Measurements from ENCODE around the gene SCIN. TPM values are rescaled to one million over a fixed set of nuclear protein-coding genes. Genes with fewer than 3 reads are reported as not detected.
A peak's percentile ranks its signal among the peaks of the same experiment; 100 is the strongest.

Gene SCIN
- total and polyA plus RNA-seq, 2 of the 8 experiments (the other 6 are each of a cell fraction or from before 2014, with no cell fraction given): 0.47 to 1.9 TPM

DNA sequence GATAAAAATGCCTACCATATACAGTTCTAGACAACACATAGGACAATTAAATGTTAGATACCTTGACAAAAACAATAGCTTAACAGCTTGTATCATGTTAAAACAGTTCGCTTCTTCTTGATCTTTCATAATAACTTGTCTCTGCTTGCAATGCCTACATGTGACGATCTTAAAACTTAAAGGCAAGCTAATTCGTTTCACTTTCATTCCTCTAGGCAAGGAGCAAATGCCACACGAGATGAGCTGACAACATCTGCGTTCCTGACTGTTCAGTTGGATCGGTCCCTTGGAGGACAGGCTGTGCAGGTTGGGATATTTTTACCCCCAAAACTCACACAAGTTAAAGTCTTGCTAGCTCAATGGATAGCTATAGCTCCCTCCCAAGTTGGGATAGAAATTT lies 65.3 kb downstream of the SCIN start:
- POLR2A ChIA-PET (ENCODE audit: partially characterized antibody): no interaction called here
- TF ChIP-seq YY1 (IDR thresholded peaks at IDR 0.05; ENCODE audit: low read depth, low read length): no peak
- TF ChIP-seq, protein P1, sequence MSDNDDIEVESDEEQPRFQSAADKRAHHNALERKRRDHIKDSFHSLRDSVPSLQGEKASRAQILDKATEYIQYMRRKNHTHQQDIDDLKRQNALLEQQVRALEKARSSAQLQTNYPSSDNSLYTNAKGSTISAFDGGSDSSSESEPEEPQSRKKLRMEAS (IDR thresholded peaks at IDR 0.05): no peak
- TF ChIP-seq RFX5 (IDR thresholded peaks at IDR 0.05; ENCODE audit: borderline replicate concordance, low read depth, low read length): no peak
- no peak for TF ChIP-seq RNF2 (IDR thresholded peaks at IDR 0.05; ENCODE audit: borderline replicate concordance, low read depth, low read length, missing control alignments, poor library complexity, severe bottlenecking)
- TF ChIP-seq CBX5 (IDR thresholded peaks at IDR 0.05; ENCODE audit: low read depth, low read length): no peak
- no peak for TF ChIP-seq CBX8 (IDR thresholded peaks at IDR 0.05; ENCODE audit: borderline replicate concordance, low read depth, low read length)
- TF ChIP-seq RBBP5 (IDR thresholded peaks at IDR 0.05; ENCODE audit: borderline replicate concordance, low read depth, low read length): no peak
- TF ChIP-seq EGR1 (IDR thresholded peaks at IDR 0.05; ENCODE audit: borderline replicate concordance, low read depth, low read length): no peak
- no peak for TF ChIP-seq SP1 (IDR thresholded peaks at IDR 0.05; ENCODE audit: low read depth, low read length)
- TF ChIP-seq, protein P2, sequence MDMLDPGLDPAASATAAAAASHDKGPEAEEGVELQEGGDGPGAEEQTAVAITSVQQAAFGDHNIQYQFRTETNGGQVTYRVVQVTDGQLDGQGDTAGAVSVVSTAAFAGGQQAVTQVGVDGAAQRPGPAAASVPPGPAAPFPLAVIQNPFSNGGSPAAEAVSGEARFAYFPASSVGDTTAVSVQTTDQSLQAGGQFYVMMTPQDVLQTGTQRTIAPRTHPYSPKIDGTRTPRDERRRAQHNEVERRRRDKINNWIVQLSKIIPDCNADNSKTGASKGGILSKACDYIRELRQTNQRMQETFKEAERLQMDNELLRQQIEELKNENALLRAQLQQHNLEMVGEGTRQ (IDR thresholded peaks at IDR 0.05; ENCODE audit: low read length): no peak
- no peak for TF ChIP-seq CEBPB (IDR thresholded peaks at IDR 0.05; ENCODE audit: low read depth, low read length)
- no peak for TF ChIP-seq SIRT6 (IDR thresholded peaks at IDR 0.05; ENCODE audit: low read length)
- no peak for TF ChIP-seq GTF2F1 (IDR thresholded peaks at IDR 0.05; ENCODE audit: borderline replicate concordance, low read depth, low read length)
- H4K20me1 ChIP-seq (replicated peaks in 1 of 2; ENCODE audit: control insufficient read depth in 1 of 2, insufficient read depth in 2 of 2, low read length in 2 of 2): no peaks in the 10 kb centered on the region
- no peak overlapping the region for H2BK12ac ChIP-seq (ENCODE audit: low read depth, low read length)
- no peaks in the 10 kb centered on the region for H3K4me1 ChIP-seq (replicated peaks in 1 of 4; ENCODE audit: control insufficient read depth in 3 of 4, insufficient read depth in 4 of 4, low read length in 3 of 4)
- H3K9ac ChIP-seq (replicated peaks in 1 of 4; ENCODE audit: extremely low read depth in 1 of 4, low read depth in 3 of 4, low read length in 3 of 4): no peak overlapping the region; a peak in 1 of 7 replicates
- H4K8ac ChIP-seq (ENCODE audit: extremely low read depth, insufficient read depth, low read length): no peak overlapping the region
- no peaks in the 10 kb centered on the region for H3K23me2 ChIP-seq (ENCODE audit: low read depth, low read length)
- CTCF ChIA-PET (ENCODE audit: partially characterized antibody): interaction anchor here (0.7 to 4.5 kb wide), 10 partner anchors 9 to 626 kb away, joined by 3 to 21 read pairs (median 4); partner anchors contain the start of gene ARL4A
- H2AFZ ChIP-seq (ENCODE audit: low read length): peak overlapping the region; percentile 68; the same call in 1 of the 2 replicates
- H3K27ac ChIP-seq (ENCODE audit: low read depth, low read length): no peak overlapping the region
- no peak overlapping the region for H3K4me3 ChIP-seq (ENCODE audit: extremely low read depth in 1 of 4, insufficient read depth in 2 of 4, low read depth in 3 of 4, low read length in 4 of 4)
- no peak overlapping the region for H2BK120ac ChIP-seq (replicated peaks; ENCODE audit: low read depth, low read length)
- WGBS, 2 experiments (ENCODE audit: extremely low coverage in 1 of 2, insufficient coverage in 1 of 2, insufficient read length in 1 of 2, insufficient replicate concordance in 2 of 2, low coverage in 1 of 2, low lambda C conversion rate in 2 of 2, missing lambda C conversion rate in 1 of 2): 87% methylated on average over 6 of the region's 6 CpGs; no CpG with 5 or more reads in 1 of the 2 experiments
- H4K91ac ChIP-seq (replicated peaks; ENCODE audit: insufficient read length, low read length): no peak overlapping the region
- H3K56ac ChIP-seq (replicated peaks; ENCODE audit: insufficient read length, low read depth, low read length): no peak overlapping the region
- H2AK5ac ChIP-seq (ENCODE audit: low read depth, low read length): no peak overlapping the region
- FAIRE-seq: no peak
- no peak for DNase-seq (ENCODE audit: low read depth in 1 of 2, low spot score in 2 of 2)
- H3K14ac ChIP-seq (ENCODE audit: insufficient read length): no peak overlapping the region
- H3K9me3 ChIP-seq (ENCODE audit: insufficient read depth in 2 of 2, low read depth in 1 of 2, low read length in 1 of 2): no peaks in the 10 kb centered on the region
- H4K5ac ChIP-seq (ENCODE audit: insufficient read length, low read depth, low read length): no peak overlapping the region
- no peak overlapping the region for H3K18ac ChIP-seq (ENCODE audit: extremely low read depth, low read length)
- H2BK15ac ChIP-seq (ENCODE audit: low read length): no peak overlapping the region
- H3K79me2 ChIP-seq (ENCODE audit: control insufficient read depth in 1 of 2, insufficient read depth in 2 of 2, low read length in 2 of 2): no peaks in the 10 kb centered on the region
- no peak overlapping the region for H2BK5ac ChIP-seq (ENCODE audit: low read depth, low read length)
- no peaks in the 10 kb centered on the region for H3K36me3 ChIP-seq (ENCODE audit: control insufficient read depth in 2 of 4, insufficient read depth in 4 of 4, low read length in 3 of 4)
- no peak overlapping the region for H3K4me2 ChIP-seq (ENCODE audit: insufficient read depth in 1 of 2, low read depth in 2 of 2, low read length in 2 of 2)
- H3K23ac ChIP-seq (ENCODE audit: insufficient read length): no peak overlapping the region
- H3K27me3 ChIP-seq (replicated peaks in 1 of 4; ENCODE audit: control insufficient read depth in 3 of 4, extremely low read depth in 1 of 4, insufficient read depth in 3 of 4, low read length in 3 of 4): no peaks in the 10 kb centered on the region
- no peak overlapping the region for H3K4ac ChIP-seq (replicated peaks; ENCODE audit: insufficient read length, low read depth, low read length)
- H2BK20ac ChIP-seq (ENCODE audit: low read length): no peak overlapping the region
- no peaks in the 10 kb centered on the region for H3K79me1 ChIP-seq (ENCODE audit: low read depth, low read length)
